Right atrium auricular region (tissue), 2 donors: Measurements from ENCODE around the gene BRPF1. TPM values are rescaled to one million over a fixed set of nuclear protein-coding genes. Genes with fewer than 3 reads are reported as not detected.

Source experiments
- DNase-seq: peaks from one replicate; pipeline ENCODE4 v3.0.0-alpha.2; 2019; ENCODE audit warnings: low spot score
- H3K27ac ChIP-seq, 2 donors: fragments of 200-600 bp; sonication (generic); 1 replicate in 1 of 2; 2 replicates in 1 of 2; pipeline ENCODE4 v1.5.1; 2016 to 2019
- H3K27me3 ChIP-seq, 2 donors: fragments of 200-600 bp; sonication (generic); one replicate each; pipeline versions ENCODE4 v1.5.1 to v1.6.0; 2017 to 2019
- H3K36me3 ChIP-seq: fragments of 200-600 bp; sonication (generic); one replicate; pipeline ENCODE4 v1.5.1; 2016
- H3K4me1 ChIP-seq, 2 donors: fragments of 200-600 bp; sonication (generic); one replicate each; pipeline versions ENCODE4 v1.5.1 to v1.6.0; 2017 to 2019
- H3K4me3 ChIP-seq, 2 donors: fragments of 200-600 bp; sonication (generic); 1 replicate in 1 of 2; 2 replicates in 1 of 2; pipeline ENCODE4 v1.5.1; 2017 to 2019; ENCODE audit warnings: mild to moderate bottlenecking in 1 of 2, moderate library complexity in 1 of 2
- H3K9me3 ChIP-seq, 2 donors: fragments of 200-600 bp; sonication (generic); one replicate each; pipeline ENCODE4 v1.5.1; 2019
- CTCF ChIP-seq, 2 donors: fragments of 200-600 bp; sonication (generic); IDR thresholded peaks; one replicate each; pipeline ENCODE4 v1.5.1; 2019; ENCODE audit warnings: antibody characterized with exemption in 2 of 2
- total RNA-seq, 2 donors: library from RNA; depleted of rRNA; stranded (reverse); fragments of >200 nt; gene quantifications; one replicate each; pipeline ENCODE4 v1.1.0, GENCODE V29; 2016

The BRPF1 gene
- total RNA-seq, 2 donors from 2014 or later: 8.8 to 15.3 TPM

- Histone ChIP-seq H3K9me3 (no peaks in the 10 kb centered on the region), H3K27ac (no peak overlapping the region), H3K4me3 (no peak overlapping the region), H3K27me3 (peaks cover 0 to 3% of the 10 kb centered on the region in 2 donors), H3K4me1 (peaks cover 0 to 25% of the 10 kb centered on the region in 2 donors), H3K36me3 (peaks cover 41% of the 10 kb centered on the region)
- no peak for TF ChIP-seq CTCF (IDR thresholded peaks at IDR 0.05)
- DNase-seq: no peak
Measured at GRCh38 chr3:9701711-9702110, 29.8 kb upstream of the BRPF1 start.

- Histone ChIP-seq H3K27me3 (peaks cover 0 to 3% of the 10 kb centered on the region in 2 donors), H3K9me3 (no peaks in the 10 kb centered on the region), H3K36me3 (peaks cover 33% of the 10 kb centered on the region), H3K4me3 (no peak overlapping the region), H3K4me1 (peaks cover 0 to 20% of the 10 kb centered on the region in 2 donors), H3K27ac (no peak overlapping the region)
- TF ChIP-seq CTCF (IDR thresholded peaks at IDR 0.05): no peak
- no peak for DNase-seq
Measured at GRCh38 chr3:9703240-9703639, 28.3 kb upstream of the BRPF1 start.

GRCh38 chr3:9703736-9704346 is 27.7 kb upstream of the BRPF1 start, which contains the start of gene CPNE9:
Gene CPNE9, plus strand, starts transcription at chr3:9703833. Its CDS starts 164 bp downstream, at chr3:9703997.
- Histone ChIP-seq H3K4me1 (peaks cover 0 to 20% of the 10 kb centered on the region in 2 donors), H3K9me3 (no peaks in the 10 kb centered on the region), H3K27ac (no peak within 1 kb of the TSS), H3K27me3 (peaks cover 0 to 3% of the 10 kb centered on the region in 2 donors), H3K4me3 (peak within 1 kb of the TSS in 1 of 2 donors; percentile 40), H3K36me3 (peaks cover 27% of the 10 kb centered on the region)
- DNase-seq: no peak
- TF ChIP-seq CTCF (IDR thresholded peaks at IDR 0.05): no peak

- Histone ChIP-seq H3K27ac (no peak overlapping the region), H3K27me3 (peaks cover 0 to 3% of the 10 kb centered on the region in 2 donors), H3K36me3 (peaks cover 23% of the 10 kb centered on the region), H3K4me3 (peak overlapping the region in 1 of 2 donors; percentile 40), H3K9me3 (no peaks in the 10 kb centered on the region), H3K4me1 (peaks cover 0 to 20% of the 10 kb centered on the region in 2 donors)
- no peak for DNase-seq
- no peak for TF ChIP-seq CTCF (IDR thresholded peaks at IDR 0.05)
Measured at GRCh38 chr3:9704347-9705322, 26.9 kb upstream of the BRPF1 start.

GRCh38 chr3:9710174-9710739 is 21.3 kb upstream of the BRPF1 start:
- Histone ChIP-seq H3K9me3 (no peaks in the 10 kb centered on the region), H3K27ac (no peak overlapping the region), H3K27me3 (no peaks in the 10 kb centered on the region), H3K4me3 (no peak overlapping the region), H3K36me3 (no peaks in the 10 kb centered on the region), H3K4me1 (no peaks in the 10 kb centered on the region)
- DNase-seq: no peak
- no peak for TF ChIP-seq CTCF (IDR thresholded peaks at IDR 0.05)
